NCI-H146 (cell line): Measurements from ENCODE around the gene CAMK2B.
"Not testable (repeated sequence)": the region's sequence is repeated elsewhere in the genome, so short reads cannot be mapped to it uniquely, and the experiment has no call there.

ENCODE experiments used
- DNase-seq: peaks from one replicate; lab custom pipeline; 2025; lab: John Stamatoyannopoulos, UW

CAMK2B gene

DNA sequence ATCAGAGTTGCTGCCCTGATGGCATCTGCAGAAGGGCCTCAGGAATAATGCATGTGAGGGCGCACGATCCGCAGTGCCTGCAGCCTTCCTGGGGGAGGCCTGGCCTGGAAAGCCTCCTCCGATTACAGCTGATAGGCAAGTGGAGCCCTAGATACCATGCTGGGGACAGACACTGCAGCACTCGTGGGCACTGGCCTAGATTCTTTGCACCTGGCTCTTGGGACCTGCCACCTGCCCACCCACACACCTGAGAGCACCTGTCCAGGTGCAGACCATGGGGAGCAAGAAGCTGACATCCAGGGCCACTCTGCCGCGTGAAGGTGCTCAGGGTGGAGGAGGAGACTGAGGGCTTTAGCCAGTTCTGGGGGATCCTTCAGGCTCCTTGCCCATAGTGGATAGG, 109.9 kb downstream of the CAMK2B start:
- peak; percentile 82 for DNase-seq

GRCh38 chr7:44213877-44214388, 111.5 kb downstream of the CAMK2B start:
- DNase-seq = no peak

DNA sequence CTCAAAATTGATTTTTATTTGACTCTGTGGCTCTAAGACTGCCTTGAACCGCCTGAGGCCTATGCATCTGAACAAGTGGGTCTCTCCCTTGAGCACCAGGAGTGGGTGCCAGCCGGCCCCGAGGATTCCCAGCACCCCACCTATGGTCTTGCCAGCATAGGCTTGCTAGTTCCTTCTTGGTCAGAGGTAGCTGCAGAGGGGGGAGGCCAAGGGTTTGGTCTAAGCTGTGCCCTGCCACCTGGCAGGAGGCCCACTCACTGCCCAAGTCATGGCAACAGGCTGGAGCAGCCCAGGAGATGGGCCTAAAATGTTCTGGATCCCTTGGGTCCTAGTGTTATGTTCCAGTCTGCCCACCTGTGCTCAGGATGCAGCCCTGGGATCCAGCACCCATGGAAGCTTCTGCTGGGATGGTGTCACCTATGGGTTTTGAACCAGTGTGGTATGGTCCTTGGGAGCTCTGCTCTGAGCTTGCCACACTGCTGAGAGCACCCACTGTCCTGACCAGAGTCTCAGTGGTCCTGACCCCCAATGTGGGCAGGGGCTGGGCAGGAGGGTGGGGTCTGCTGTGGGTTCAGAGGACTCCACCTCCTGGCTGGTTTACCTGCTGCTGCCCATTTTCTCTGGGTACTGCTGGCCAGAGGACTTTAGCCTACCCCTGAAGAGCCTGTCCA, 112.1 kb downstream of the CAMK2B start:
- no peak for DNase-seq

- no peak for DNase-seq
Measured at GRCh38 chr7:44212581-44213184, 112.7 kb downstream of the CAMK2B start.

GRCh38 chr7:44212018-44212417, 113.4 kb downstream of the CAMK2B start:
- no peak for DNase-seq

DNA sequence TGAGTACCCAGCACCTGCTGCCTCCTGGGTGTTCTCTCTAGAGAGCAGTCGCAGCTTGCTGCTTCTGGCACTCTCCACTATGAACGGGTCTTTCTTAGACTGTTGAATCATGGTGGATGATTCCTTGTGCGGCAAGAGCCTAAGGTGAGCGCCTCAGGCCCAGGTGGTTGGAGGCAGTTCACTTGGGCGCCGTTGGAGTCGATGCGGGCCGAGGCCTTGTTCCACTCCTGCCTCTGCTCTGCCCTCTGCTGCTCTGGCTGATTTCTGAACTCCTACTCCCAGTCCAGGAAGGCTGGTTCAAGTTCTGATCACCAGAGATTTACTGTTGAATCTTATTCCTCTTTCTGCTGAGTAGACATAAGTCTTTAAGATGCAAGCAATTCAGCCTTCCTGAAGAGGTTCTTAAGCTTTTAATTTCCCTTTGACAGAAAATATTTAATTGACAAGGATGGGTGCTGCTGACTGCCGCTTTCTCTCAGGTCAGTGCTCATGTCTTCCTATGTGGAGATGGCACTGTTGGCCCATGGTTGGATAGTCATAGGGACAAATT, 114.2 kb downstream of the CAMK2B start:
- no peak for DNase-seq

- no peak for DNase-seq
Measured at GRCh38 chr7:44210107-44210506, 115.3 kb downstream of the CAMK2B start.

DNA sequence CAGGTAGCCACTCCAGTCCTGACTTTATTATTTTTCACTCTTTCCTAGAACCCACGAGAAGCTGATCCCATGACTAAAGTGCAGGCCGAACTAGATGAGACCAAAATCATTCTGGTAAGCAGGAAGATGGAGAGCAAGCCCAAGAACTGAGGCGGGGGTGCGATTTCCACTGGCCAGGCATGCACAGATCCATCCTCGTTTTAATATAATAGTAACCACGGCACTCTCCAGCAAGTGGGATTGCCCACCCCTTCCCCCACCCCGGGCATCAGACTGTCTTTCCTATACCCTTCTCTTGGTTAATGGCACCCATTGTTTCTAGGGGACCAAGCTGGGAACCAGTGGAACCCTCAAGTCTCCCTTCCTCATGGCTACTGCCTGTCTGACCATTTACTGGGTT, 117.3 kb downstream of the CAMK2B start:
- no peak for DNase-seq

DNA sequence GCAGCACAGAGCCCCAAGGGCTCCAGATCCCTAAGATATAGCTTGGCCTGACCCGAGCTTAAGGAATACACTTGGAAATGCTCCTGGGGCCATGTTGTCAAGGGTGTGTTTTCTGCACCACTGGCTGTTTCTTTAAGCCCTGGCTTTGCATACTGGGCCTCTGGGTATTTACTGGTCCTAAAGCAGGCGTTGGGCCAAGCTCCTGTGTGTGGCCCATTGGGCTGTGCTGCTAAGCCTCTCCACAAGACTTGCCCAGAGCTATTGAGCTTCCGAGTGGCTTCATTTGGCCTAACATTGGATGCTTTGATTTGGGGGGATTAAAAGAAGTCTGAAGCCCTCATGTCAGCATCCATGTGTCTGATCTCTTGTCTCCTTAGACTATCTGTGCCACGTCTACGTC, 119.4 kb downstream of the CAMK2B start:
- DNase-seq = no peak

DNA sequence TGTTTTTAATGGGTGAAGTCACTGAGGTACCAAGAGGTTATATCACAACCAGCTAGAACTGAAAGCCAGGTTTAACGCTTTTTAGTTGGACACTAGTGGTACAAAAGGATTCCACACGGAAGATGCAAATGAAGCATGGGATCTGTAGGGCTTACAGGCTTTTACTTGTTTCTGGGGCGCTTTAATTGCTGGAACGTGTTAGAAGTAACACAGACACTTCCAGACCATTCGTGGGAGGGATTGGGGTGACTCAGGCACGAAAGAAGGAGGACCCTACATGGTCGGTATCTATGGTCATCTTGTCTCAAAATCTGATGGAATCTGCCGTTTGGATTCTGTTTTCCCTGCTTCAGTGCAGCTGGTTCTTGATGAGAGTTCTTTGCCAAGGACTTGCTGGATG, 123.6 kb downstream of the CAMK2B start:
- no peak for DNase-seq

- DNase-seq = peak; percentile 98
Measured at GRCh38 chr7:44200699-44201461, 124.5 kb downstream of the CAMK2B start, which contains the start of gene YKT6. TSS of gene YKT6 (plus strand) at chr7:44200978. CDS start at chr7:44201136, 158 bp downstream.

GRCh38 chr7:44200163-44200562, 125.2 kb downstream of the CAMK2B start:
- not testable (repeated sequence) for DNase-seq

GRCh38 chr7:44197474-44197873, 127.9 kb downstream of the CAMK2B start:
- DNase-seq = no peak

GRCh38 chr7:44196450-44196872, 128.9 kb downstream of the CAMK2B start:
- peak; percentile 61 for DNase-seq

GRCh38 chr7:44195889-44196288, 129.5 kb downstream of the CAMK2B start:
- no peak for DNase-seq

DNA sequence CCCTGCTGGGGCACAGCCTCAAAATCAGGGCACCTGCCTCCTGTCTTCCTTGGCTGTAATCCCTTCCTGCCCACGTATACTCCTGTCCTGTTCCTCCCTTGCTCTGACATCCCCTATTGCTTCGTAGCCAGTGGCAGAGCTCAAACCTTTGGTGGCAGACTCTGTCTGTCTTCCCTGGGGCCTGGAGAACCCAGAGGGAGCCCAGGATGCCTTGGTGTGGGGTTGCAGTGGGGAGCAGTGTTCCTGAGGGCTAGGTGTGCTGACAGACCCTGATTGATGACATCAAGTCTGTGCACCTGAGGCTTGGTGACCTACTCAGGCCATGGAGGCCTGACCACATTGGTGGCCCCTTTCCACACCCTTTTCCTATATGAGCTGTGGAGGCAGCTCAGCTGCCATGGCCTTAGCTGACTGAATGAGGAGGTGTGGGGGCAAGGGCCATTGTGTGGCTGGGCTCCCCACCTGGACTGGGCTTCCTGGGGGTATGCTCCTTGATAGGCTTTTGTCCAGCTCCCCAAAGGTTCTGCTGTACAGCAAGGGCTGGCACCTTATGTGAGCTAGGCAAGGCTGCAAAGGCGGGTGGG, 130.7 kb downstream of the CAMK2B start:
- no peak for DNase-seq

DNA sequence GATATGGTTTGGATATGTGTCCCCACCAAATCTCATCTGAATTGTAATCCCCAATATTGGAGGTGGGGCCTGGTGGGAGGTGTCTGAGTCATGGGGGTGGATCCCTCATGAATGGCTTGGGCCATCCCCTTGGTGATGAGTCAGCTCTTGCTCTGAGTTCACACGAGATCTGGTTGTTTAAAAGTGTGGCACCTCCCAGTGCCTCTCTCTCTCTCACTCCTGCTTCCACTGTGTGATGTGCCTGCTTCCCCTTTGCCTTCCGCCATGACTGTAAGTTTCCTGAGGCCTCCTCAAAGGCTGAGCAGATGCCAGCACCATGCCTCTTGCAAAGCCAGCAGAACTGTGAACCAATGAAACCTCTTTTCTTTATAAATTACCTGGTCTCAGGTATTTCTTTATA, 131.3 kb downstream of the CAMK2B start:
- no peak for DNase-seq

DNA sequence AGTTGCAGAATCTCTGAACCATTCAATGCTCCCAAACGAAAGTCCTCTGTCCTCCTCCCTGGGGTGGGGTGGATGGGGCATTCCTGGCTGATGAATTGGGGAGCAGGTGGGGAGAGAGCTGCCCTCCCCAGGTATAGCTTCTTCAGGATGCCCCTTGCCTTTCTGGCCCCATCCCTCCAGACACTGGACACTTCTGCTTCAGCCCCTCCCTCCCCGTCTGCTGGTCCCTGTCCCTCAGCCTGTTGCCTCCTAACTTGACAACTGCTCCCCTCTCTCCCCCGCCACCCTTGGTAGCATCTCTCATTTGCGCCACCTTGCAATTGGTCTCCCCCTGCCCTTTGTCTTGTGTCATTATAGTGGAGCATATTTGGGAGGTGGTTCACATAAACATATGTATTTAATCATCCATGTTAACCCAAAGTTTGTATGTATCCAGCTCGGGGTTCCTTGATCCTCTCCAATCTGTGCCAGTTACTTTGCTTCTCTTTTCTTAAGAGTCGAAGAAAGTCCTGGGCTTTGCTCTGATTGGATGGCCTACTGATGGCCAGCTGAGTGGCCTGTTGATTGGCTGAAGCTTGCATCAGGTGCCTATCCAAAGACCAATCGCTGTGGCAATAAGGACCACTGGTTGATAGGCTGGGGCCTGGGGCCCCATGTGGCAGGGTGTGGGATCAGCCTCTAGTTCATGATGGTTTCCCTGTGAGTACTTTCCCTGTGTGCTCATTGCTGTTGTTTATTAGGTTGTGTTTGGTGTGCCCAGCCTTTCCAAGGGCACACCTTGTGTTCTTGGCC, 132.2 kb downstream of the CAMK2B start:
- DNase-seq = no peak

GRCh38 chr7:44191171-44191570, 134.2 kb downstream of the CAMK2B start:
- DNase-seq = no peak

GRCh38 chr7:44189993-44190872, 135.2 kb downstream of the CAMK2B start:
- DNase-seq = no peak
